ENCODE measurements around the gene BOC. TPM values are rescaled to one million over a fixed set of nuclear protein-coding genes. Genes with fewer than 3 reads are reported as not detected.

BOC gene
- total and polyA plus RNA-seq, 2 of the 4 experiments (the other 2 are of a cell fraction) = 6.8 to 15.2 TPM

- Histone ChIP-seq H4K8ac (ENCODE audit: low read depth in 2 of 2, low read length in 2 of 2) (no peak overlapping the region), H4K5ac (ENCODE audit: low read depth, low read length) (no peak overlapping the region), H2BK5ac (ENCODE audit: low read depth, low read length, poor library complexity, severe bottlenecking) (no peak overlapping the region), H3K27me3 (ENCODE audit: control insufficient read depth, insufficient read depth, low read length) (peaks cover 26% of the 10 kb centered on the region), H3K18ac (ENCODE audit: low read depth, low read length) (no peak overlapping the region), H3K27ac (ENCODE audit: insufficient read depth, low read length) (no peak overlapping the region), H3K4me3 (ENCODE audit: insufficient read depth, low read depth, low read length) (no peak overlapping the region), H4K91ac (ENCODE audit: insufficient read depth, low read depth, low read length) (no peak overlapping the region), H2AFZ (replicated peaks; ENCODE audit: low read length, poor library complexity) (no peak overlapping the region), H3K14ac (replicated peaks; ENCODE audit: low read depth, low read length) (no peak overlapping the region), H3K4me2 (ENCODE audit: low read depth, low read length) (no peak overlapping the region), H3K79me1 (ENCODE audit: low read depth in 1 of 2, low read length in 2 of 2) (no peaks in the 10 kb centered on the region), H2AK9ac (replicated peaks; ENCODE audit: low read depth, low read length, poor library complexity) (no peak overlapping the region), H3K9me1 (ENCODE audit: insufficient read depth, low read length) (no peaks in the 10 kb centered on the region; the same call in 1 of the 2 replicates), H3K23ac (ENCODE audit: low read depth, low read length) (no peak overlapping the region), H4K20me1 (ENCODE audit: insufficient read depth, low read length) (no peaks in the 10 kb centered on the region), H2BK20ac (ENCODE audit: low read depth, low read length) (no peak overlapping the region), H2BK120ac (ENCODE audit: low read depth, low read length) (no peak overlapping the region), H3K56ac (ENCODE audit: extremely low read depth, insufficient read depth, low read length) (no peak overlapping the region), H3K9me3 (ENCODE audit: control insufficient read depth, insufficient read depth, low read length) (peaks cover 6% of the 10 kb centered on the region), H3K4me1 (ENCODE audit: control insufficient read depth, insufficient read depth, low read length) (peaks cover 13% of the 10 kb centered on the region), H2BK15ac (ENCODE audit: low read depth, low read length) (no peak overlapping the region), H3K4ac (ENCODE audit: low read depth, low read length) (no peak overlapping the region), H3K36me3 (ENCODE audit: control insufficient read depth, insufficient read depth, low read length) (no peaks in the 10 kb centered on the region), H2AK5ac (ENCODE audit: low read depth, low read length) (no peak overlapping the region), H3K9ac (ENCODE audit: low read depth, low read length) (no peak overlapping the region)
- in situ Hi-C loops (cut with MboI; ENCODE audit: low sequenced_read_pairs) (no loop called here), intact Hi-C loops (cut with micrococcal nuclease) (no loop called here), dilution Hi-C loops (cut with HindIII; ENCODE audit: low sequenced_read_pairs, unreplicated experiment) (no loop called here)
- DNase-seq = no peak
- no peak for ATAC-seq (ENCODE audit: low read depth)
- no TSS peak for BruUV-seq (replicated peaks)
- POLR2A ChIA-PET (ENCODE audit: unreplicated experiment) = no interaction called here
- CTCF ChIA-PET = no interaction called here
- no peak for TF ChIP-seq CHD1 (IDR thresholded peaks at IDR 0.05; ENCODE audit: low read depth, low read length)
- TF ChIP-seq FOS (IDR thresholded peaks at IDR 0.05; ENCODE audit: low read depth, low read length) = no peak
- TF ChIP-seq RFX5 (IDR thresholded peaks at IDR 0.05; ENCODE audit: low read depth, low read length) = no peak
- no peak for TF ChIP-seq RAD21 (IDR thresholded peaks at IDR 0.05; ENCODE audit: low read length)
- TF ChIP-seq CEBPB (IDR thresholded peaks at IDR 0.05; ENCODE audit: low read depth, low read length) = no peak
- no CpG with 5 or more reads among the region's 4 CpGs for WGBS, 2 experiments (ENCODE audit: extremely low coverage in 2 of 2, insufficient read length in 1 of 2)
Observed at GRCh38 chr3:113179235-113179824, 32.0 kb upstream of the BOC start.
